SK-N-SH (cell line): Measurements from ENCODE around the gene GABARAPL2. TPM values are rescaled to one million over a fixed set of nuclear protein-coding genes. Genes with fewer than 3 reads are reported as not detected.
A peak's percentile ranks its signal among the peaks of the same experiment; 100 is the strongest.

Experiments used
- CTCF ChIA-PET: fragments of 300-600, 350-600 bp; formaldehyde crosslinking; extraction: SDS; loops from one replicate; lab custom pipeline; 2021; lab: Yijun Ruan, JAX
- POLR2A ChIA-PET: fragments of 350-600 bp; sonication (Branson Sonifier 250); formaldehyde crosslinking; extraction: SDS; loops from one replicate; lab custom pipeline; 2020; ENCODE audit warnings: antibody characterized with exemption, inconsistent platforms; lab: Yijun Ruan, JAX
- DNase-seq: peaks from one replicate; pipeline ENCODE4 v3.0.0; 2012
- H2AFZ ChIP-seq: fragments of 200-600 bp; sonication (generic); 2 replicates; pipeline ENCODE4 v1.8.1; 2016; ENCODE audit warnings: antibody characterized with exemption, mild to moderate bottlenecking, low read depth
- H3F3A ChIP-seq: fragments of 200-600 bp; sonication (generic); replicated peaks from 2 replicates; pipeline ENCODE3; 2016; ENCODE audit warnings: antibody characterized with exemption, mild to moderate bottlenecking; ENCODE audit not compliant: insufficient read depth
- H3K27ac ChIP-seq, 2 experiments: fragments of 200-500 bp in 1 of 2; fragments of 200-600 bp in 1 of 2; sonication (Bioruptor generic) in 1 of 2; sonication (generic), shearing (Covaris generic) in 1 of 2; 2 replicates each; pipeline versions ENCODE4 v1.5.1 to v1.6.1; 2014 to 2016; ENCODE audit warnings: low read depth in 2 of 2, inconsistent platforms in 1 of 2, low read length in 1 of 2, mild to moderate bottlenecking in 1 of 2, mixed read lengths in 1 of 2
- H3K27me3 ChIP-seq: fragments of 200-600 bp; sonication (generic), shearing (Covaris generic); 2 replicates; pipeline ENCODE4 v1.6.1; 2016; ENCODE audit warnings: mixed run types; ENCODE audit not compliant: insufficient read depth
- H3K36me3 ChIP-seq, 2 experiments: fragments of 200-500 bp in 1 of 2; fragments of 200-600 bp in 1 of 2; sonication (Bioruptor generic) in 1 of 2; sonication (generic) in 1 of 2; replicated peaks in 1 of 2; 2 replicates each; pipeline versions ENCODE3 to v1.5.1; 2014 to 2016; ENCODE audit warnings: low read length in 1 of 2, mild to moderate bottlenecking in 1 of 2; ENCODE audit not compliant: insufficient read depth in 2 of 2, control insufficient read depth in 1 of 2
- H3K4me1 ChIP-seq, 2 experiments: fragments of 200-500 bp in 1 of 2; fragments of 200-600 bp in 1 of 2; sonication (Bioruptor generic) in 1 of 2; sonication (generic), shearing (Covaris generic) in 1 of 2; 2 replicates each; pipeline versions ENCODE4 v1.5.1 to v1.6.1; 2014 to 2016; ENCODE audit warnings: low read depth in 1 of 2, low read length in 1 of 2, mixed run types in 1 of 2; ENCODE audit not compliant: insufficient read depth in 2 of 2, control insufficient read depth in 1 of 2
- H3K4me2 ChIP-seq: fragments of 200-600 bp; sonication (generic), shearing (Covaris generic); 2 replicates; pipeline ENCODE4 v1.6.1; 2017; ENCODE audit warnings: mixed run types
- H3K4me3 ChIP-seq, 2 experiments: fragments of 200-500 bp in 1 of 2; fragments of 200-600 bp in 1 of 2; sonication (Bioruptor generic) in 1 of 2; sonication (generic), shearing (Covaris generic) in 1 of 2; 2 replicates each; pipeline versions ENCODE4 v1.5.1 to v1.8.1; 2014 to 2016; ENCODE audit warnings: low read depth in 2 of 2, inconsistent platforms in 1 of 2, low read length in 1 of 2, mild to moderate bottlenecking in 1 of 2, mixed read lengths in 1 of 2, moderate library complexity in 1 of 2
- H3K79me2 ChIP-seq: fragments of 200-600 bp; sonication (generic); 2 replicates; pipeline ENCODE4 v1.8.1; 2017; ENCODE audit warnings: mild to moderate bottlenecking; ENCODE audit not compliant: insufficient read depth
- H3K9ac ChIP-seq: fragments of 200-600 bp; sonication (generic); 2 replicates; pipeline ENCODE4 v1.6.1; 2017; ENCODE audit warnings: mixed run types
- H3K9me2 ChIP-seq: fragments of 200-600 bp; sonication (generic); 2 replicates; pipeline ENCODE4 v1.6.1; 2017; ENCODE audit warnings: mixed run types
- H3K9me3 ChIP-seq: fragments of 200-600 bp; sonication (generic); 2 replicates; pipeline ENCODE4 v1.6.1; 2017; ENCODE audit warnings: mixed run types, mild to moderate bottlenecking, moderate library complexity
- H4K20me1 ChIP-seq: fragments of 200-600 bp; sonication (generic); 2 replicates; pipeline ENCODE4 v1.6.1; 2017; ENCODE audit warnings: mild to moderate bottlenecking, mixed run types; ENCODE audit not compliant: insufficient read depth
- ELF1 ChIP-seq: IDR thresholded peaks from 2 replicates; pipeline ENCODE4 v1.4.0; 2012
- FOXM1 ChIP-seq: IDR thresholded peaks from 2 replicates; pipeline ENCODE4 v1.4.0; 2012; ENCODE audit warnings: low read depth, mild to moderate bottlenecking
- GABPA ChIP-seq: IDR thresholded peaks from 2 replicates; pipeline ENCODE4 v1.4.0; 2012; ENCODE audit warnings: low read depth, mild to moderate bottlenecking
- JUND ChIP-seq: IDR thresholded peaks from 2 replicates; pipeline ENCODE4 v1.4.0; 2012
- MXI1 ChIP-seq: IDR thresholded peaks from 2 replicates; pipeline ENCODE4 v1.6.1; 2012; ENCODE audit warnings: mild to moderate bottlenecking, low read depth, low read length, improper control_type of control experiment
- NFIC ChIP-seq: IDR thresholded peaks from 2 replicates; pipeline ENCODE4 v1.4.0; 2012; ENCODE audit warnings: borderline replicate concordance
- NRF1 ChIP-seq: IDR thresholded peaks from 2 replicates; pipeline ENCODE4 v1.6.1; 2012; ENCODE audit warnings: low read depth, mild to moderate bottlenecking, low read length
- POLR2AphosphoS5 ChIP-seq: IDR thresholded peaks from 2 replicates; pipeline ENCODE4 v1.6.1; 2012; ENCODE audit warnings: low read depth, low read length
- RAD21 ChIP-seq: IDR thresholded peaks from 2 replicates; pipeline ENCODE4 v1.6.1; 2012; ENCODE audit warnings: mild to moderate bottlenecking, low read length
- RFX5 ChIP-seq: IDR thresholded peaks from 2 replicates; pipeline ENCODE4 v1.6.1; 2012; ENCODE audit warnings: mild to moderate bottlenecking, improper control_type of control experiment, low read length
- RXRA ChIP-seq: IDR thresholded peaks from 2 replicates; pipeline ENCODE4 v1.4.0; 2012; ENCODE audit warnings: low read depth, mild to moderate bottlenecking, borderline replicate concordance
- SIN3A ChIP-seq: IDR thresholded peaks from 2 replicates; pipeline ENCODE4 v1.6.1; 2012; ENCODE audit warnings: low read depth, mild to moderate bottlenecking, low read length, moderate library complexity, borderline replicate concordance
- SMC3 ChIP-seq: IDR thresholded peaks from 2 replicates; pipeline ENCODE4 v1.6.1; 2012; ENCODE audit warnings: low read depth, low read length, improper control_type of control experiment
- TEAD4 ChIP-seq: IDR thresholded peaks from 2 replicates; pipeline ENCODE4 v1.4.0; 2012; ENCODE audit warnings: mild to moderate bottlenecking, borderline replicate concordance; ENCODE audit not compliant: insufficient read depth
- YY1 ChIP-seq: IDR thresholded peaks from 2 replicates; pipeline ENCODE4 v1.4.0; 2012; ENCODE audit warnings: low read depth, mild to moderate bottlenecking
- WGBS: methylation state at CpG from one replicate; pipeline ENCODE4 v1.1.6; 2017; ENCODE audit warnings: low lambda C conversion rate; 5-methylcytosine and 5-hydroxymethylcytosine counted together
- polyA plus RNA-seq, 3 experiments: library from polyadenylated mRNA; depleted of rRNA; stranded (reverse); fragments of >200 nt; gene quantifications; 2 replicates each; pipeline ENCODE4 v1.2.3, GENCODE V29; 2012
- TF ChIP-seq, protein P1 (sequence below): fragments of 150-350 bp; IDR thresholded peaks from 2 replicates; pipeline ENCODE4 v1.6.1; 2017; ENCODE audit warnings: antibody characterized with exemption, low read length, low read depth, borderline replicate concordance
- TF ChIP-seq, protein P2 (sequence below): fragments of 200-600 bp; sonication (generic); IDR thresholded peaks from 2 replicates; pipeline ENCODE4 v1.6.1; 2017; ENCODE audit warnings: antibody characterized with exemption, mild to moderate bottlenecking, moderate library complexity
- TF ChIP-seq, protein P3 (sequence below): IDR thresholded peaks from 2 replicates; pipeline ENCODE4; 2012
- TF ChIP-seq, protein P4 (sequence below): fragments of 150-350 bp; IDR thresholded peaks from 2 replicates; pipeline ENCODE4 v1.6.1; 2016; ENCODE audit warnings: mild to moderate bottlenecking, low read depth, low read length

The GABARAPL2 gene
- polyA plus RNA-seq, 1 of the 3 experiments (the other 2 are of a cell fraction): 135 TPM

DNA sequence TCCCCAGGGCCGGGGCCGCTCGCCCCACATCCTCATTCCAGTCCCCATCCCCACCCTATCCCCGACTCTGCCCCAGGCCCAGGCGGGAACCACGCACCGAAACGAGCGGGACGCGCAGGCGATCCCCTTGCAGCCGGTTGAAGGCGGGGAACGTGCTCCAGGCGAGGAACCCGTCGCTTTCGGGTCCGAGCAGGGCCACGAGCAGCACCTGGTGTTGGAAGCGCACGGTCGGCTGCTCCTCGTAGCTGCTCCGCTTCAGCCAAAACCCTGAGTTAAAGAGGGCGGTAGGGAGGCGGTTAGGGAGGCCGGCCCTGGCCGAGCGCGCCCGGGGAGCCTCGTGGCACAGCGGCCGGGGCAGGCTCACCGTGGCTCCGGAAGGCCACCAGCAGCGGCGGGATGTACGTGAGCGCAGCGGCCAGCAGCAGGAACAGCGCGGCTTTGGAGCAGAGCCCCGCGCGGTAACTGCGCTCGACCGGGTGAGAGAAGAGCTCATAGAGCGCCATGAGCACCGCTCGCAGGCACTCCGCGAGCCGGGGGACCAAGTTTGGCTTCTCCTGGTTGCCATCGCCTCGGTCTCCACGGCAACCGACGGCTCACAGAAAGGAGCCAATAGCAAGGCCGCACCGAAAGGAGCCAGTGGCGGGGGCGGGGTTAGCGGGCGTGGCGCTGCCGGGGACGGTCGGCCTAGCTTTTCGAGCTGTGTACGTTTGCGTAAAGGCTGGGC is 10.3 kb upstream of the GABARAPL2 start, which contains the start of gene TMEM231:
Gene TMEM231 (minus strand): TSS at position 546 of the 724 bp plus-strand sequence. CDS start 43 bp downstream, at position 503.
- H3K27me3 ChIP-seq: no peaks in the 10 kb centered on the region; the same call in 1 of the 2 replicates
- POLR2A ChIA-PET: interaction anchor here (1.0 to 1.5 kb wide), 4 partner anchors 9 to 67 kb away, joined by 3 to 5 read pairs (median 4); partner anchors contain the start of genes ADAT1 and GABARAPL2
- peaks cover 4 to 6% of the 10 kb centered on the region in 2 experiments; a peak in 2 of 4 replicates for H3K4me1 ChIP-seq
- peaks cover 10% of the 10 kb centered on the region for H3F3A ChIP-seq
- DNase-seq: peak; percentile 95
- H4K20me1 ChIP-seq: no peaks in the 10 kb centered on the region
- H3K9me2 ChIP-seq: no peaks in the 10 kb centered on the region
- peak within 1 kb of the TSS; percentile 83 for H3K9ac ChIP-seq
- H3K4me2 ChIP-seq: peak within 1 kb of the TSS; percentile 97
- H3K27ac ChIP-seq: peak within 1 kb of the TSS; percentile 73 to 84
- H2AFZ ChIP-seq: peak within 1 kb of the TSS; percentile 95
- peaks cover 8% of the 10 kb centered on the region; the same call in 1 of the 2 replicates for H3K79me2 ChIP-seq
- TF ChIP-seq SIN3A: 0 out of 2 replicates have a peak, but pooled peaks have one; percentile 70
- TF ChIP-seq, protein P1, sequence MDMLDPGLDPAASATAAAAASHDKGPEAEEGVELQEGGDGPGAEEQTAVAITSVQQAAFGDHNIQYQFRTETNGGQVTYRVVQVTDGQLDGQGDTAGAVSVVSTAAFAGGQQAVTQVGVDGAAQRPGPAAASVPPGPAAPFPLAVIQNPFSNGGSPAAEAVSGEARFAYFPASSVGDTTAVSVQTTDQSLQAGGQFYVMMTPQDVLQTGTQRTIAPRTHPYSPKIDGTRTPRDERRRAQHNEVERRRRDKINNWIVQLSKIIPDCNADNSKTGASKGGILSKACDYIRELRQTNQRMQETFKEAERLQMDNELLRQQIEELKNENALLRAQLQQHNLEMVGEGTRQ: no peak
- no peak for TF ChIP-seq JUND
- no peak for TF ChIP-seq SMC3
- no peak for TF ChIP-seq NFIC
- TF ChIP-seq, protein P2, sequence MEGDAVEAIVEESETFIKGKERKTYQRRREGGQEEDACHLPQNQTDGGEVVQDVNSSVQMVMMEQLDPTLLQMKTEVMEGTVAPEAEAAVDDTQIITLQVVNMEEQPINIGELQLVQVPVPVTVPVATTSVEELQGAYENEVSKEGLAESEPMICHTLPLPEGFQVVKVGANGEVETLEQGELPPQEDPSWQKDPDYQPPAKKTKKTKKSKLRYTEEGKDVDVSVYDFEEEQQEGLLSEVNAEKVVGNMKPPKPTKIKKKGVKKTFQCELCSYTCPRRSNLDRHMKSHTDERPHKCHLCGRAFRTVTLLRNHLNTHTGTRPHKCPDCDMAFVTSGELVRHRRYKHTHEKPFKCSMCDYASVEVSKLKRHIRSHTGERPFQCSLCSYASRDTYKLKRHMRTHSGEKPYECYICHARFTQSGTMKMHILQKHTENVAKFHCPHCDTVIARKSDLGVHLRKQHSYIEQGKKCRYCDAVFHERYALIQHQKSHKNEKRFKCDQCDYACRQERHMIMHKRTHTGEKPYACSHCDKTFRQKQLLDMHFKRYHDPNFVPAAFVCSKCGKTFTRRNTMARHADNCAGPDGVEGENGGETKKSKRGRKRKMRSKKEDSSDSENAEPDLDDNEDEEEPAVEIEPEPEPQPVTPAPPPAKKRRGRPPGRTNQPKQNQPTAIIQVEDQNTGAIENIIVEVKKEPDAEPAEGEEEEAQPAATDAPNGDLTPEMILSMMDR: 0 out of 2 replicates have a peak, but pooled peaks have one; percentile 7
- TF ChIP-seq FOXM1: no peak
- no peak for TF ChIP-seq RAD21
- TF ChIP-seq RFX5: peak; percentile 96
- peak; percentile 96 for TF ChIP-seq MXI1
- peak; percentile 89 for TF ChIP-seq POLR2AphosphoS5
- no peak for TF ChIP-seq ELF1
- TF ChIP-seq YY1: peak; percentile 53; the same call in 1 of the 2 replicates
- TF ChIP-seq RXRA: no peak
- no peak for TF ChIP-seq NRF1
- TF ChIP-seq TEAD4: no peak
- TF ChIP-seq, protein P3, sequence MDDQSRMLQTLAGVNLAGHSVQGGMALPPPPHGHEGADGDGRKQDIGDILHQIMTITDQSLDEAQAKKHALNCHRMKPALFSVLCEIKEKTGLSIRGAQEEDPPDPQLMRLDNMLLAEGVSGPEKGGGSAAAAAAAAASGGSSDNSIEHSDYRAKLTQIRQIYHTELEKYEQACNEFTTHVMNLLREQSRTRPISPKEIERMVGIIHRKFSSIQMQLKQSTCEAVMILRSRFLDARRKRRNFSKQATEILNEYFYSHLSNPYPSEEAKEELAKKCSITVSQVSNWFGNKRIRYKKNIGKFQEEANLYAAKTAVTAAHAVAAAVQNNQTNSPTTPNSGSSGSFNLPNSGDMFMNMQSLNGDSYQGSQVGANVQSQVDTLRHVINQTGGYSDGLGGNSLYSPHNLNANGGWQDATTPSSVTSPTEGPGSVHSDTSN: no peak
- TF ChIP-seq, protein P4, sequence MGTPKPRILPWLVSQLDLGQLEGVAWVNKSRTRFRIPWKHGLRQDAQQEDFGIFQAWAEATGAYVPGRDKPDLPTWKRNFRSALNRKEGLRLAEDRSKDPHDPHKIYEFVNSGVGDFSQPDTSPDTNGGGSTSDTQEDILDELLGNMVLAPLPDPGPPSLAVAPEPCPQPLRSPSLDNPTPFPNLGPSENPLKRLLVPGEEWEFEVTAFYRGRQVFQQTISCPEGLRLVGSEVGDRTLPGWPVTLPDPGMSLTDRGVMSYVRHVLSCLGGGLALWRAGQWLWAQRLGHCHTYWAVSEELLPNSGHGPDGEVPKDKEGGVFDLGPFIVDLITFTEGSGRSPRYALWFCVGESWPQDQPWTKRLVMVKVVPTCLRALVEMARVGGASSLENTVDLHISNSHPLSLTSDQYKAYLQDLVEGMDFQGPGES: no peak
- no peak; the same call in 1 of the 2 replicates for TF ChIP-seq GABPA
- TF ChIP-seq, all 33 proteins: peak for 6
- CTCF ChIA-PET: interaction anchor here (0.8 to 1.8 kb wide), 4 partner anchors 12 to 357 kb away, joined by 3 to 8 read pairs (median 4); no protein-coding TSS in a partner anchor
- no peaks in the 10 kb centered on the region for H3K36me3 ChIP-seq
- H3K4me3 ChIP-seq: peak within 1 kb of the TSS; percentile 74 to 96
- 2% methylated on average over 21 of the region's 75 CpGs for WGBS
- no peaks in the 10 kb centered on the region for H3K9me3 ChIP-seq
